ENCODE measurements around the gene SHISA9. TPM values are rescaled to one million over a fixed set of nuclear protein-coding genes. Genes with fewer than 3 reads are reported as not detected.

The SHISA9 gene
- total RNA-seq, 4 donors from 2014 or later = not detected

DNA sequence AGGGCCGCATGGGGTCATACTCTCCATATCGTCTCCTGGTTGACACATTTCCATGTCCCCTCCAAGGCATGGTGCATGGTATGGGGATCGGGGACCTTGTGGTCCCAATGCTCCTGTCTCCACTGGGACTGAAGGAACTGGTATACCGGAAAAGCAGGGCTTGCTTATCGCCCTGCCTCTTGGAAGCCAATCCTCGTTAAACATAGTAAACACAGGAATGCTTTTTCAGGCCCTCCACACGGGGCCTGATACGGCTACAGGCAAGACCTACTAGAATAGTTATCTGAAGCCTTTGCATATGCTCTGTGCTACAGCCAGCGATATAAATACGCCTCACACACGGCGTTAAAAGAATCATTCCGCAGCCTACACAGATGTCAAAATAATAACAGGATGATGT, 159.5 kb downstream of the SHISA9 start:
- in situ Hi-C loops (cut with MboI; ENCODE audit: low sequenced_read_pairs in 4 of 4) = no loop called here
- Histone ChIP-seq H3K4me3 (no peak overlapping the region), H3K27me3 (no peaks in the 10 kb centered on the region), H3K4me1 (no peaks in the 10 kb centered on the region), H3K9me3 (no peaks in the 10 kb centered on the region), H3K27ac (no peak overlapping the region), H3K36me3 (no peaks in the 10 kb centered on the region)
- intact Hi-C loops (cut with DNase I; ENCODE audit: low total_unique reads) = no loop called here
- no peak for DNase-seq
- no peak for ATAC-seq
- TF ChIP-seq POLR2A (IDR thresholded peaks at IDR 0.05) = no peak
- TF ChIP-seq, protein P1, sequence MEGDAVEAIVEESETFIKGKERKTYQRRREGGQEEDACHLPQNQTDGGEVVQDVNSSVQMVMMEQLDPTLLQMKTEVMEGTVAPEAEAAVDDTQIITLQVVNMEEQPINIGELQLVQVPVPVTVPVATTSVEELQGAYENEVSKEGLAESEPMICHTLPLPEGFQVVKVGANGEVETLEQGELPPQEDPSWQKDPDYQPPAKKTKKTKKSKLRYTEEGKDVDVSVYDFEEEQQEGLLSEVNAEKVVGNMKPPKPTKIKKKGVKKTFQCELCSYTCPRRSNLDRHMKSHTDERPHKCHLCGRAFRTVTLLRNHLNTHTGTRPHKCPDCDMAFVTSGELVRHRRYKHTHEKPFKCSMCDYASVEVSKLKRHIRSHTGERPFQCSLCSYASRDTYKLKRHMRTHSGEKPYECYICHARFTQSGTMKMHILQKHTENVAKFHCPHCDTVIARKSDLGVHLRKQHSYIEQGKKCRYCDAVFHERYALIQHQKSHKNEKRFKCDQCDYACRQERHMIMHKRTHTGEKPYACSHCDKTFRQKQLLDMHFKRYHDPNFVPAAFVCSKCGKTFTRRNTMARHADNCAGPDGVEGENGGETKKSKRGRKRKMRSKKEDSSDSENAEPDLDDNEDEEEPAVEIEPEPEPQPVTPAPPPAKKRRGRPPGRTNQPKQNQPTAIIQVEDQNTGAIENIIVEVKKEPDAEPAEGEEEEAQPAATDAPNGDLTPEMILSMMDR (IDR thresholded peaks at IDR 0.05 in 4 of 5, conservative IDR thresholded peaks at IDR 0.05 in 1 of 5) = no peak

DNA sequence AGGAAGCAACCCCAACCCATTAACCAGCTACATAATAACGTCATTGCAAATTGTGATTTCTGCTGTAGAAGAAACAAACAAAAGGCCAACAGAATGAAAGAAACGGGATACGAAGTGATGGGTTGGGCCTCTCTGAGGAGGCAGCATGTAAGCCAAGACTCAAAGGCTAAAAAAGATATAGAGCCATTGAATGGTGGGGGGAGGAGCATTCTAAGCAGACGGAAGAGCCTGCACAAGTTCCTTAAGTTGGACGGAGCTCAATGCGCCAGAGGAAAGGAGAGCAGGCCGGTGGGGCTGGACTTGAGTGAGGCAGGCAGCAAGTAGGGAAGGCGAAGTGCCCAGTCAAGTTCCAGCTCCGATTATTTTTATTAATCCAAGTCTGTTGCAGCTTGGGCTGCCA, 160.3 kb downstream of the SHISA9 start:
- TF ChIP-seq, protein P1 (IDR thresholded peaks at IDR 0.05 in 4 of 5, conservative IDR thresholded peaks at IDR 0.05 in 1 of 5) = no peak
- no peak for TF ChIP-seq POLR2A (IDR thresholded peaks at IDR 0.05)
- intact Hi-C loops (cut with DNase I; ENCODE audit: low total_unique reads) (no loop called here), in situ Hi-C loops (cut with MboI; ENCODE audit: low sequenced_read_pairs in 4 of 4) (no loop called here)
- Histone ChIP-seq H3K4me3 (no peak overlapping the region), H3K4me1 (no peaks in the 10 kb centered on the region), H3K27me3 (no peaks in the 10 kb centered on the region), H3K27ac (no peak overlapping the region), H3K36me3 (no peaks in the 10 kb centered on the region), H3K9me3 (no peaks in the 10 kb centered on the region)
- DNase-seq = no peak
- no peak for ATAC-seq

DNA sequence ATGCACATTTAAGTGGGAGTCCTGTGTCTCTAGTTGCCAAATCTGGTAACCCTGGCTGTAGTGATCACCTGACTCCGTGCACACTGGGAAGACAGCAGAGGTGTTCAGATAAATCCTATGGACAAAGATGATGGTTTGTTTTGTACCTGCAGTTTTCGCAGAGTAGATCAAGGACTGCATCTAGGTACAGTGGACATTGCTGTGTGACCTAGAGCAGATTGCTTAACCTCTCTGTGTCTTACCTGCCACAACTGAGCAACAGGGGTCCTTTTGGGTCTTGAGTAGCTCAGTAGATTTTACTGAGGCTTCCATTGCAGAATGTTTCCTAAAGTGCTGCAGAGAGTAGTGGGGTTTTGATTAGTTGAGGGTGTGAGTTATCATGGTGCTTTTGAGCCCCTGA, 160.8 kb downstream of the SHISA9 start:
- no peaks in the 10 kb centered on the region for H3K4me1 ChIP-seq
- no peak overlapping the region for H3K4me3 ChIP-seq
- no peak for ATAC-seq
- no peaks in the 10 kb centered on the region for H3K9me3 ChIP-seq
- DNase-seq = no peak
- H3K36me3 ChIP-seq = no peaks in the 10 kb centered on the region
- TF ChIP-seq, protein P1 (IDR thresholded peaks at IDR 0.05 in 4 of 5, conservative IDR thresholded peaks at IDR 0.05 in 1 of 5) = no peak
- no peak for TF ChIP-seq POLR2A (IDR thresholded peaks at IDR 0.05)
- H3K27ac ChIP-seq = no peak overlapping the region
- intact Hi-C loops (cut with DNase I; ENCODE audit: low total_unique reads) (no loop called here), in situ Hi-C loops (cut with MboI; ENCODE audit: low sequenced_read_pairs in 4 of 4) (no loop called here)
- no peaks in the 10 kb centered on the region for H3K27me3 ChIP-seq

DNA sequence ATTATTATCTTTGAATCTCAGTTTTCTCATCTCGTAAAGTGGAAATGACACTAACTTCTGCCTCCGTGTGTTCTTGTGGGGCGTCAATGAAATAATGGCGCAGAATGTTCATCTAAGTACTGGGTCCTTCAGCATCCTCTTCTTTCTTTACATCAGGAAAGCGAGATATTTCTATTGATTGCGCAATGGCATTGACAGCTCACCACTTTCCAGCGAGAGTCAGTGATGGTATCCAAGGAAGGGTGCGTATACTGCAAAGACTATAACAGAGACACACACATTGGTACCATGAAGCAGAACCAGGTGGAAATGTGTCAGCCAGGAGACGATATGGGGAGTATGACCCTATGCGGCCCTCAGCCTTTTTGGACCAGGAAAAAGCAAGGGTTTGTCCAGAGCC, 162.1 kb downstream of the SHISA9 start:
- no peak overlapping the region for H3K27ac ChIP-seq
- in situ Hi-C loops (cut with MboI; ENCODE audit: low sequenced_read_pairs in 4 of 4) = no loop called here
- intact Hi-C loops (cut with DNase I; ENCODE audit: low total_unique reads) = no loop called here
- ATAC-seq (no peak), DNase-seq (no peak)
- TF ChIP-seq POLR2A (IDR thresholded peaks at IDR 0.05) = no peak
- TF ChIP-seq, protein P1 (IDR thresholded peaks at IDR 0.05 in 4 of 5, conservative IDR thresholded peaks at IDR 0.05 in 1 of 5) = no peak
- H3K9me3 ChIP-seq = no peaks in the 10 kb centered on the region
- no peaks in the 10 kb centered on the region for H3K36me3 ChIP-seq
- H3K27me3 ChIP-seq = no peaks in the 10 kb centered on the region
- no peak overlapping the region for H3K4me3 ChIP-seq
- H3K4me1 ChIP-seq = no peaks in the 10 kb centered on the region

DNA sequence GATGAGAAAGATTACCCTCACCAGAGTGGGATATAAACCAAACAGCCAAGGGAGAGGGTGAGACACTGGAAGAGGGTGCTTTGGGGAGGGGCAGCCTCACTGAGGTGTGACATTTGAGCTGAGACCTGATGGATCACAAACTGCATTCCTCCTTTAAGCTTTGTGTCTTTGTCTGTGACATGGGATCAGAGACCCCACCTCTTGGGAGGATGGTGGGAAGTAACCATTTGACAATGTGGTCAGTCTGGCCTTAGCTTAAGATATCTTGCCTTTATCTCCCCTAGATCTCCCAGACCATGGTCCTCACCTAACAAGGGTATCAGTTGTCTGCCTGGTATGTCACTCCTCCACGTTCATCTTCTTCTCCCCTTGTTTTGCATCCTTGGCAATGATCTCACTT, 163.4 kb downstream of the SHISA9 start:
- ATAC-seq = no peak
- H3K4me1 ChIP-seq = no peaks in the 10 kb centered on the region
- DNase-seq = no peak
- no peak overlapping the region for H3K4me3 ChIP-seq
- H3K27ac ChIP-seq = no peak overlapping the region
- H3K27me3 ChIP-seq = no peaks in the 10 kb centered on the region
- no peaks in the 10 kb centered on the region for H3K36me3 ChIP-seq
- intact Hi-C loops (cut with DNase I; ENCODE audit: low total_unique reads) = no loop called here
- H3K9me3 ChIP-seq = no peaks in the 10 kb centered on the region
- in situ Hi-C loops (cut with MboI; ENCODE audit: low sequenced_read_pairs in 4 of 4) = no loop called here
- no peak for TF ChIP-seq POLR2A (IDR thresholded peaks at IDR 0.05)
- TF ChIP-seq, protein P1 (IDR thresholded peaks at IDR 0.05 in 4 of 5, conservative IDR thresholded peaks at IDR 0.05 in 1 of 5) = no peak
